RWPE2 (cell line): Measurements from ENCODE around the gene ELOVL1.

Experiments used
- ATAC-seq: fragments of 200-7000 bp; cut with Tn5 transposase; 3 replicates; pipeline ENCODE4 v1.9.1; 2021; ENCODE audit warnings: low read depth
- DNase-seq: peaks from one replicate; pipeline ENCODE4 v3.0.0-alpha.2; 2020; ENCODE audit warnings: low spot score
- H3K27ac ChIP-seq: fragments of 450-650 bp; 2 replicates; pipeline ENCODE4 v1.5.1; 2017; ENCODE audit warnings: mild to moderate bottlenecking; ENCODE audit not compliant: poor library complexity, severe bottlenecking
- H3K27me3 ChIP-seq: fragments of 250-450 bp; sonication (Bioruptor Pico); 2 replicates; pipeline ENCODE4 v1.5.1; 2021; ENCODE audit warnings: mild to moderate bottlenecking, moderate library complexity; ENCODE audit not compliant: insufficient read depth, poor library complexity, severe bottlenecking
- H3K36me3 ChIP-seq: fragments of 250-450 bp; sonication (Bioruptor Pico); 2 replicates; pipeline ENCODE4 v1.5.1; 2020; ENCODE audit warnings: low read depth, mild to moderate bottlenecking, moderate library complexity
- H3K4me1 ChIP-seq: fragments of 250-450 bp; sonication (Bioruptor Pico); 2 replicates; pipeline ENCODE4 v1.5.1; 2021; ENCODE audit warnings: mild to moderate bottlenecking, moderate library complexity; ENCODE audit not compliant: insufficient read depth, poor library complexity, severe bottlenecking
- H3K4me3 ChIP-seq: fragments of 250-450 bp; sonication (Bioruptor Pico); 2 replicates; pipeline ENCODE4 v1.5.1; 2021; ENCODE audit warnings: mild to moderate bottlenecking, moderate library complexity; ENCODE audit not compliant: severe bottlenecking
- H3K9me3 ChIP-seq: fragments of 250-450 bp; sonication (Bioruptor Pico); 2 replicates; pipeline ENCODE4 v1.5.1; 2021; ENCODE audit warnings: mild to moderate bottlenecking, moderate library complexity; ENCODE audit not compliant: severe bottlenecking
- TF ChIP-seq, protein P1 (sequence below): fragments of 450-650 bp; IDR thresholded peaks from one replicate; pipeline ENCODE4 v1.5.1; 2017; ENCODE audit warnings: mild to moderate bottlenecking, moderate library complexity; ENCODE audit not compliant: poor library complexity, severe bottlenecking

The ELOVL1 gene

DNA sequence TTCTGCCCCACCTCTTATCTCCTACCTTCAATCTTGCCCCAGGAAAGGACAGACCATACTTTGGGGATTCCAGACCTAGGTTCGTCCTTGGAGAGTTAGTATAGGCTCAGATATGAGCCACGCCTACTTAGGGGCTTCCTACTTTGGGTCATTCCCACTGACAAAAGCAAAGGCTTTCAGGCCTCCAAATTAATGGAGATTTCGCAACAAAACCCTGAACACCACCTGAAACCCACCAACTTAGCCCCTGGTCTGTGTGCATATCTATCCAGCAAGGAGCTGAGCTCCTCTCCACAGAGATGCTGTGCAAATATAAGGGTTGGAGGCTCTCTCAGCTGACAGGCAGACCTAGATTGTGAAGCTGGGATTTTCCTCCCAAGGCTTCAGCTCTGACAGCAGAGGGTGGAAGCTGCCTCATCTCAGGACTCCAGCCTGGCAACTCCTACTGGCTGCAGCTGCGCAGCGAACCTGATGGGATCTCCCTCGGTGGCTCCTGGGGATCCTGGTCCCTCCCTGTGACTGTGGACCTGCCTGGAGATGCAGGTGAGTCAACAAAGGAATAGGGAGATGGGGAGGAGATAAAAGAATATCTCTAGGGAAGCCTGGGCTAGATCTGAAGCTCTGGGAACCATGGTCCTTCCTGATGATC, 28.1 kb downstream of the ELOVL1 start:
- no peaks in the 10 kb centered on the region for H3K4me1 ChIP-seq
- no peaks in the 10 kb centered on the region for H3K9me3 ChIP-seq
- no peak overlapping the region for H3K4me3 ChIP-seq
- TF ChIP-seq, protein P1, sequence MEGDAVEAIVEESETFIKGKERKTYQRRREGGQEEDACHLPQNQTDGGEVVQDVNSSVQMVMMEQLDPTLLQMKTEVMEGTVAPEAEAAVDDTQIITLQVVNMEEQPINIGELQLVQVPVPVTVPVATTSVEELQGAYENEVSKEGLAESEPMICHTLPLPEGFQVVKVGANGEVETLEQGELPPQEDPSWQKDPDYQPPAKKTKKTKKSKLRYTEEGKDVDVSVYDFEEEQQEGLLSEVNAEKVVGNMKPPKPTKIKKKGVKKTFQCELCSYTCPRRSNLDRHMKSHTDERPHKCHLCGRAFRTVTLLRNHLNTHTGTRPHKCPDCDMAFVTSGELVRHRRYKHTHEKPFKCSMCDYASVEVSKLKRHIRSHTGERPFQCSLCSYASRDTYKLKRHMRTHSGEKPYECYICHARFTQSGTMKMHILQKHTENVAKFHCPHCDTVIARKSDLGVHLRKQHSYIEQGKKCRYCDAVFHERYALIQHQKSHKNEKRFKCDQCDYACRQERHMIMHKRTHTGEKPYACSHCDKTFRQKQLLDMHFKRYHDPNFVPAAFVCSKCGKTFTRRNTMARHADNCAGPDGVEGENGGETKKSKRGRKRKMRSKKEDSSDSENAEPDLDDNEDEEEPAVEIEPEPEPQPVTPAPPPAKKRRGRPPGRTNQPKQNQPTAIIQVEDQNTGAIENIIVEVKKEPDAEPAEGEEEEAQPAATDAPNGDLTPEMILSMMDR, result no peak
- H3K27ac ChIP-seq, result no peak overlapping the region
- no peaks in the 10 kb centered on the region for H3K36me3 ChIP-seq
- ATAC-seq (no peak), DNase-seq (no peak)
- H3K27me3 ChIP-seq, result no peaks in the 10 kb centered on the region

DNA sequence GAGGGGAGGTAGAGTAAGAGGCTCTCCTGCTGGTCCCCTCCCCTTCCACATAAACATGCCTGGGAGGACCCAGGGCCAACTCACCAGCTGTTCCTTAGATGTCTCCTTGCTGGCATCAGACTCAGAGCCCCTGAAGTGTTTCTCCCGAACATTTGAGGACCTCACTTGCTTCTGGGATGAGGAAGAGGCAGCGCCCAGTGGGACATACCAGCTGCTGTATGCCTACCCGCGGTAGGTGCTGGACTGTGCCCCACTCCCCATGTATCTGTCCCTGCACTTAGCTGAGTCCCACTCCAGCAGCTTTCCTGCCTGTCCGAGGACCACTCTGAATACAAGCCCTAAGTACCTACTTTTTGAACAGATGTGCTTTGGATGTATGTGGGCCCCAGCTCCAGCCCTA, 29.8 kb downstream of the ELOVL1 start:
- Histone ChIP-seq H3K4me1 (no peaks in the 10 kb centered on the region), H3K36me3 (no peaks in the 10 kb centered on the region), H3K27ac (no peak overlapping the region), H3K27me3 (no peaks in the 10 kb centered on the region), H3K9me3 (no peaks in the 10 kb centered on the region), H3K4me3 (no peak overlapping the region)
- TF ChIP-seq, protein P1, result no peak
- no peak for DNase-seq
- ATAC-seq, result no peak

DNA sequence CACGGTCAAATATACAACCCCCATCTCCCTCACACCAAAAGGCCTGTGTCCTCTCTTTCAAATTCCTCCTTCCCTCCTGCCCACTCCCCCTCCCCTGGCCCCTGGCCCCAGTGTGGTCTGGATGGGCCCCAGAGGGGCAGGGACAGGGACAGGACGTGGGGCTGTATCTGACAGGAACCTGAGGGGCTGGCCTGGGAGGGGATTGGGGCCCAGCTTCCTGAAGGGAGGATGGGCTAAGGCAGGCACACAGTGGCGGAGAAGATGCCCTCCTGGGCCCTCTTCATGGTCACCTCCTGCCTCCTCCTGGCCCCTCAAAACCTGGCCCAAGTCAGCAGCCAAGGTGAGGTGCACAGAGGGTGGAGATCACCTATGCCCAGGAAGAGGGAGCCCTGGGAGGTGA, 30.2 kb downstream of the ELOVL1 start, which contains the start of gene MPL:
MPL (plus strand) TSS at position 231 of the 400 bp plus-strand sequence; CDS start at position 262, 31 bp downstream.
- TF ChIP-seq, protein P1, result no peak
- no peak within 1 kb of the TSS for H3K4me3 ChIP-seq
- no peak for DNase-seq

DNA sequence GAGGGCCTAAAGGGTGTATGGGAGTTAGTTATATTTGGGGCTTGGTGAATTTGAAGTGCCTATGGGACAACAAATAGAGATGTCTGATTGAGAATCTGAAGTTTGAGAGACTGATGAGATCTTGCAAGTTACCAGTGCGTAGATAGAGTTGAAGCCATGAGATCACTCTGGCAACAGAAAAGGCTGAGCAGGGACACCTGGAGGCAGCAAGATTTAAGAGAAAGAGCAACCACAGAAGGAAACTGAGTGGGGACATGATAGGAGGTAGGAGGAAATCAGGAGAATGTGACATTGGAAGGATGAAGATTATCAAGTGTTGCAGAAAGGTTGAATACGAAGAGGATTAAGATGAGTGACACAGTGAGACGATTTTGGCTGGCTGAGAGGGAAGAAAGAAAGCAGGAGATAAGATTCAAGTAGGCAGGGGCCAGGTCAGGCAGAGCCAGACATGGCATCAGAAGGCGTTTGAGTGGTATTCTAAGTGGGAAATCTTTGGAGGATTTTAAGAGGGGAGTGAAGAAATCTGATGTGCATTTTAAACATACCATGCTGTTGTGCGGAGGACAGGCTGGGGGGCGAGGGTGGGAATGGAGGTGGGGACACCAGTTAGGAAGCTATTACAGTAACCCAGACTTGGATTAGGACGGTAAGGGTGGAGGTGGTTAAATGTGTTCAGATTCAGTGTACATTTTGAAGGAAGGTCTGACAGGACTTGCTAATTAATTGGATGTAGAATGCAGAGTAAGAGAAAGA, 33.2 kb downstream of the ELOVL1 start:
- Histone ChIP-seq H3K27me3 (no peaks in the 10 kb centered on the region), H3K9me3 (no peaks in the 10 kb centered on the region), H3K36me3 (no peaks in the 10 kb centered on the region), H3K27ac (no peak overlapping the region), H3K4me3 (no peak overlapping the region), H3K4me1 (no peaks in the 10 kb centered on the region)
- TF ChIP-seq, protein P1, result no peak
- DNase-seq, result no peak
- no peak for ATAC-seq

More for the DNA sequence above, 30.2 kb downstream of the ELOVL1 start, which contains the start of gene MPL:
- Histone ChIP-seq H3K9me3 (no peaks in the 10 kb centered on the region), H3K27ac (no peak within 1 kb of the TSS), H3K36me3 (no peaks in the 10 kb centered on the region), H3K4me1 (no peaks in the 10 kb centered on the region), H3K27me3 (no peaks in the 10 kb centered on the region)
- ATAC-seq, result no peak

DNA sequence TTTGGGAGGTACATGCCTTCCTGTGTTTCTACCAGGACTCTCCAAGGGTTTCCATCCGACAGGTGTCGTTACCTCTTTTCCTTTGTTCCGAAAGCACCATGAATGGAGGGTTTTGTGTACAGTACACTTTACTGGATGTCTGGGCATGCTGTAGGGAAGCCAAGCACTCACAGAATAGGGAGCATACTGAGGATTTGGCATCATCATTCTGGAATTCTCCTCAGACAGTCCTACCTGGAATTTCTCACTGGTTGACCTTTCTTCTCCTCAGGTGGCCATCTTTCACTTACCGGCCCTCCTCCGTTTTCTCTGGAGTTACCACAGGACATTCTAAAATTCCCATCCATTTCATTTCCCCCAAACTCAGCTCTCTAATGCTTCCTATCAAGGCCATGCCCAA, 36.1 kb downstream of the ELOVL1 start:
- TF ChIP-seq, protein P1, result no peak
- H3K27ac ChIP-seq, result no peak overlapping the region
- no peak for ATAC-seq

More for the DNA sequence above, 36.1 kb downstream of the ELOVL1 start:
- Histone ChIP-seq H3K27me3 (no peaks in the 10 kb centered on the region), H3K36me3 (no peaks in the 10 kb centered on the region), H3K9me3 (no peaks in the 10 kb centered on the region), H3K4me1 (no peaks in the 10 kb centered on the region), H3K4me3 (no peak overlapping the region)
- DNase-seq, result no peak
